NCI-H1436 treated with DMSO at 0.1 percent for 48 hours (cell line): ENCODE results near the gene TPGS2.
"Not testable (repeated sequence)": the region's sequence is repeated elsewhere in the genome, so short reads cannot be mapped to it uniquely, and the experiment has no call there.

Source experiments
- DNase-seq: peaks from one replicate; lab custom pipeline; 2025; lab: John Stamatoyannopoulos, UW

Gene TPGS2

DNA sequence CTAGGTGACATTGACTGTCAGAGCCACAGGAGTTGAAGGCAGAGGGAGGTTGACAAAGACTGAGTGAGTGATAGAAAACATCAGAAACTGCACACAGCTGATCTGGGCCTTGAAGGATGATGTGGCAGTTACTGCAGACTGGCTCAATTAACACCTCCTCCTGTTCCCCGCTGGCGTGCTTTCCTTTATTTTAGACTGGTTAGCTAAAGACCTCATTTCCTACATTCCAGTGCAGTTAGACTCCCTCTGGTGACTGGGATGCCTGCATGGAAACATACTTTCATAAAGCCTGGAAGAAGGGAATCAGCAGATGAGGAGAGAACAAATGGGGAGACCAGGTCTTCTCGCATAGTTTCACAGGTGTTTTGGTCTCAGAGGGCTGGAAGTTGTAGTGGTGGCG is 7.1 kb downstream of the TPGS2 start:
- DNase-seq: no peak

DNA sequence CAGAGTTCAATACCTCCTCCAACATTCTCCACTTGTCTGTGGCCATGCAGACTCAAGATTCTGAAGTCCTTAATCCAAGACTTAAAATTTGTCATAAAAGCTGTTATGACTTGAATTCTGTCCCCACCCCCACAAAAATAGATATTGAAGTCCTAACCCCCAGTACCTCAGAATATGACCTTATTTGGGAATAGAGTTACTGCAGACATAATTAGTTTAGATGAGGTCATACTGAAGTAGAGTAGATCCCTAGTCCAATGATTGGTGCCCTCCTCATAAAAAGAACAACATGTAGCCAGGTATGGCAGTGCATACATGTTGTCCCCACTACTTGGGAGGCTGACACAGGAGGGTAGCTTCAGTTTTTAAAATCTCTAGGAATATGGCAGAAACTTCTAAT is 9.2 kb downstream of the TPGS2 start:
- DNase-seq: no peak

DNA sequence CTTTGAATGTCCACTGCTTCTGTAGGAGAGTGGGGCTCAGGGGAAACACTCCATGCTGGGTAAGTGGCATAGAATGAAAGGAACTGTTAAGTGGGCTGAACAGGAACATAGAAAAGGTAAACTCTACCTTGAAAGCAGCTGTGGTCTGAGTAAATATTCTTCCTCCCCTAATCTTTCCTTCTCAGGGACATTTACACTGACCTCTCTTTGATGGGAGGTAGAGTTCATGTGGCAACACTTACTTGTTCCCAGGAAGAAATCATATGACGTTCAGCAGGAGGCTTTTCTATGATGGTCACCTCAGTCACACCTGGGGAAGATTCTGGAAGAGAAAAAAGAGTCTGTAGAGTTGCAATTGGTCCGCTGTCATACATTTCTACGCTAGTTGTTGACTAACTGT is 10.2 kb downstream of the TPGS2 start:
- no peak for DNase-seq

DNA sequence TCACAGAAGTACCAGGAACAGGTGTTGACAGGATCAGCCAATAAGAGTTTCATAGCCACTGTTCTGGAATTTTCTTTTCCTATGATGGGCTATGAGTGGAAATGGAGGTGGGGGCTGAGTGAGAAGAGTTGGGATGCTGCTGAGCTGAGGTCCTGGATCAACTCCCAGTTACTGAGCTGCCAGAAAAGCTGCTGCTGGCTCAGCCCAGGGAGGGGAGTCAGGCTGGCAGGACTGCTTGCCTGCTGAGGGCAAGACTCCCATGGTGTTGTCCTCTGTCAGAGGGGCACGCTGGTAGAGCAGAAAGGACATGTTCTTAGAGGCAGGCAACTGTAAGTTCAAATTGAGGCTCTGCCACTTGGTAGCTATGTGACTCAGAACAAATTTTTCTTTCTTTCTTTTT is 11.8 kb downstream of the TPGS2 start:
- no peak for DNase-seq

DNA sequence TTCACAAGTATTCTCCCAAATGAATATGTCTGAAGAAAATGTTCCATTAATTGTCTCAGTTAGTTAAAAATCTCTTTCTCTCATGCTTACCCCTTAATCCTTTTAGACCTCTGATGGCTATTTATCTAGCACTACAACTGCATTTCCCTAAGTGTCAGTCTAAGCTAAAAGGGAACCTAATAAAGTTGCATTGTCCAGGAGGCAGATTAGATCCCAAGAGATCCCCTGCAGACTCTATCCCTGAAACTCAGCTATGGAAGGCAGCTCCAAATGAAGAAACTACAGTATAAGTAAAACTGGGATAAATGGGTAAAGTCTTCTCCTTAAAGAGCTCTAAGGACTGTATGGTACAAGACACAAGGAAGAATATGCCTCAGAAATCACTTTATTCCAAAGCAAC is 12.7 kb downstream of the TPGS2 start:
- DNase-seq: not testable (repeated sequence)

DNA sequence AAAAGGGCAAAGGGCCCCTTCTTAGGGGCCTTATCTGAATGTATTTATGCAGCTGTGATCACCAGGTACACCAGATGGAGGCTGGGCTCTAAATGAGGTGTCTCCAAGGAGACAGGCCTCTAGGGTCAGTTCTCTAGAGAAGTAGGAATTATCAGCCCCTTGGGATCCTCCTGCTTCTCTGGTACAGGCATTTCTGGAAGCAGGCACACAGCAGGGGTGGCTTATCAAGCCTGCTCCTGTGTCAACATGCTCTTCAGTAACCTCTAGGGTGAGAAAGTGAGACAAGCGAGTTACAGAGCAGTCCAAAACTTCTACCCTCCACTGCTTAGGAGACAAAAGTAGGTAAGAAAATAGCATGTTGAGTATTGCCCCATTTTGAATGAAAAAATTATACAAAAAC is 13.8 kb downstream of the TPGS2 start:
- peak; percentile 37 for DNase-seq

DNA sequence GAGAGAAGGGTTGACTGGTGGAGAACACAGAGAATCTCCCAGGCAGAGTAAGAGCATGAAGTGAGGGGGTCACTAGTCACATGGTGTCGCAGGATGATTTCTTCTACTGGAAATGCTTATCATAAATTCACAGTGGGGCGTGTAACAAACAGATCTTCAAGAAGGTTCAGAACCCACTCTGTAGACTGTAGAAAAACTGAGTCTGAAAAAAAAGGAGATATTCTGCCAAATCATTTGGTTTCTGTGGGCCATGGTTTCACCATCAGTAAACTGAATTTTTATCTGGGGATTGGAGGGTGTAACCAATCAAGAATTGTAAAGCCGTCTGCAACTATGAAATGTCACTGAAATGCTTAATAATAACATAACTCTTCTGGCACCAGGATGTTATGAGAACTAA is 15.0 kb downstream of the TPGS2 start:
- DNase-seq: no peak

DNA sequence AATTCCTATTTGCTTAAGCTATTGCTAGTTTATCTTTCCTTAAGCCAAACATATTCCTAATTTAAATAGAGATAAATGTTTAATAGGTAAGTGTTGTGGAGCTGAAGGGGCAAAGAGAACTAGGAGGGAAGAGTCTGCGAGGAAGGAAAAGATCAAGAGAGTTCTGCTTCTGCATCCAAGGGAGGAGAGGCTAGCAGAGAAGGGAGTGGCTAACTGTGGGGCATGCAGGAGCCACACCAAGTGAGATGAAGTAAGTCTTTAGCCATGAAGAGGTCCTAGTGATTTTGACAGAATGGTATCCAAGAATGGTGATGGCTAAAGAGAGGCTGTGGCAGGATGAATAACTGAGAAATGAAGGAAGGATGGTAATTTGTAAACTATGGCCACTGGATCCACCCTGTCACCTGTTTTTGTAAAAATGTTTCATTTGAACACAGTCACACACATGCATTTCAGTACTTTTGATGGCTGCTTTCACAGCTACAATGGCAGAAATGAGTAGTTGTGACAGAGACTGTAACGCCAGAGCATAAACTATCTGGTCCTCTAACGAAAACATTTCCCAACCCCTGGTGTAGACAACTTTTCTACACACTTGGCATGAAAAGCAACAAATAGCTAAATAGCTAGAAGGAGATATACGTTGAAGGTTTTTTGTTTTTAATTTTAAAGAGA is 15.6 kb downstream of the TPGS2 start:
- DNase-seq: no peak

DNA sequence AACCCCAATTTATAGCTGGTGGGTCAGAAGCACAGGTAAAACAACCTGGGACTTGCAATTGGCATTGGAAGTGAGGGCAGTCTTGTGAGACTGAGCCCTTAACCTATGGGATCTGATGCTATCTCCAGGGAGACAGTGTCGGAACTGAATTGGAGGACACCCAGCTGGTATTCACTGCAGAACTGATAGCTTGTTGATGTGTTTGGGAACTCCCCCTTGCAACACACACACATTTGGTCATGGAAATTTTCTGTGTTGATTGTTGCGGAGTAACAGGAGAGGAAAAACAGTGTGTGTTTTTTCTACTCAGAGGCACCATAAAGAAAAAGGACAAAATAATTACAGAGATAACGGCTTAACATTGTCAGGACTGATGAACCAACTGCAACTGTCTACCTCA is 16.1 kb downstream of the TPGS2 start:
- DNase-seq: no peak

DNA sequence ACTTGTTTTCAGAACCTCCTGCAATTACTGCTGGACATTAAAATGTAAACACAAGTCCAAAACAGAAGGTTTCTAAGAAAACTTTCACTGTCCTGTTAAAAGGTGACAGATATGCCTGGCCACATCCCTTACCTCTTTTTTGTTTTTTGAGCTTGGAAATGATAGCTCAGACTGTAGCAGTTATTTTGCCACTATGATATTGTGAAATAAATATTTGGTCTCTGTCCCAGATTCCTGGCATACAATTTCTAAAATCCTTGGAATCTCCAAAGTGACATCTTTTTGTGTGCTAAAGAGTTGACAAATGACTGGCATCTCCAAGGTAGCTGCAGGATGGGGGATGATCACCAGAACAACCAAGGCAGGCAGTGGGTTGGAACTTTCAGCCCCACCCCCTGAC is 16.8 kb downstream of the TPGS2 start:
- DNase-seq: no peak

DNA sequence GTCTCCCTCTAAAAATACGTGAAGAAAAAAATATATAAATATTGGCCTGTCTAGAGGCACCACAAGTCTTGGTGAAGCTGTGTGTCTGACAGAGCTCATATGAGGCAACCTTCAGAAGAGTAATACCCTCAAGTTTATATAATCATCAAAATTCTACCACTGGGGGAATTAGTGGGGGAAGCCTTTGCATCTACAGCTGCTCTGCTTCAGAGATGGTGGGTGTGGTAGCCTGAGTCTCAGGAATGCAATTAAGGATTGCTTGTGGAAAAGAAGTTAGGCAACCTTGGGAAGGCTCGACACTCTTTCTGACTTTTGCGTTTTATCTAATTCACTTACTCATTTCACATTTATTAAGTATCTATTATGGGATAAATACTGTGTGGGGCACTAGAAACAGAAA is 17.4 kb downstream of the TPGS2 start:
- no peak for DNase-seq

DNA sequence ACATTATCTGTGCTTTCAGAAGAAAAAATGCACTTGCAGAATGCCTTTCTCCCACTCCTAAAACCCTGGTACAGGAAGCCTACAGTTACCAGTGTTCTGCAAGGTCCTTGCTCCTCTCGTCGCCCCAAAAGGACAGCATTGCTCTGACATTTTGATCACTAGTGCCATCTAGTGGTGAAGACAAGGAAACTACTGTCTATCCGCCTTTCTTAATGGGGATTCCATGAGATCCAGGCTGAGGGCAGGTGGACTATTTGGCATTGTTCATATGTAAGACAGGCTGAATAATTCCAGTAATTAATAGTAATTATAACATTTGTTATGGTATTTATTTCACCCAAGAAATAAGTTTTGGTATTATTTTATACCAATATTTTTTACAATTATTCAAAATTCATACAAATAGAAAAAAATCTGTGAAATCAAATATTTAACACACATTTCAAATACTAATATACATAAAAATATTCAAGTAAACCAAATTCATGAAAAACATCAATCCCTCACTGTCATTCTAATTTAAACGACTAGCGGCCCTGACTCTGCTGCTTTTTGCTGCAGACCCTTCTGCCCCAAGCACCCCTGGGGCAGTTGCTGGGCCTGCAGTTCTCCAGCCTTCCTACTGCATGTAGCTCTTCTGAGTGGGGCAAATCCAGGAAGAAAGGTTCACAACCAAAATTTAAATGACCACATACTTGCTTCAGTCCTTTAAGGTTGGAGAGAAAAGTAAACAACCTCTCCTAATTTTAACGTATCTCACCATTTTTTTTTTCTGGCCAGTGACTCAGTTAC is 19.0 kb downstream of the TPGS2 start:
- peak; percentile 36 for DNase-seq

DNA sequence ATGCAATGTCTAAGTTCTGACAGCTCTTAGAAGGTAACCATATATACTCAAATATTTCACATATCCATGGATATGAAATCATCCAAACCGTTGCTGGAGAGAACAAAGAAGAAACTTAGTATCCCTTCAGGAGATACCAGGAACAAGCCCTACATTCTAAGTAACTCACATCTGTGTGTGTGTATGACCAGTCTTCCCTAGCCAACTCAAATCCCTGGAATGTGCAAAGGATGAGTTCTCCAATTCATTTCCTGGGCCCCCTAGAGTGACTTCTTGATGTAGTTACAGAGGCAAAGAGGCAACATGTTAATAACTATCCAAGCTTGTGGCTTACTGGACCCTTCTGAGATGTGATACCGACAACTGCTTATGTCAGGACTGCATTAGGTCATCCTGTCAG is 20.1 kb downstream of the TPGS2 start:
- no peak for DNase-seq

DNA sequence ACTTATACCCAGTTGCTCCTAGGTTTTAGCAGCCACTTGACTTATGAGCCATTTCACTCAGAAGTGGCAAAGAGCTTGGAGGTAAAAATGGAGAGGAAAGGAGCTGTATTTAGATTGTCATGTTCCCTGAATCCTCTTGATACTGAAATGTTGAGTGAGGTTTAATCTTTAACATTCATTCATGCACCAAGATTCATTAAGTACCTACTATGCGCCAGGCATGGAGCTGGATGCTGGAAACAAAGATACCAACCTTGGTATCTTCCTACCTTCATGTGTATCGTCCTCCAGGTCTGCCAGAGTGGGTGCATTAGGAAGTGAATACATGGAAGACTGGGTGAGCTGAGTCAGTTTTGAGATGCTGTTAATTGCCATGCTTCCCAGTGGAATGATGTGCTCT is 23.7 kb downstream of the TPGS2 start:
- DNase-seq: no peak

DNA sequence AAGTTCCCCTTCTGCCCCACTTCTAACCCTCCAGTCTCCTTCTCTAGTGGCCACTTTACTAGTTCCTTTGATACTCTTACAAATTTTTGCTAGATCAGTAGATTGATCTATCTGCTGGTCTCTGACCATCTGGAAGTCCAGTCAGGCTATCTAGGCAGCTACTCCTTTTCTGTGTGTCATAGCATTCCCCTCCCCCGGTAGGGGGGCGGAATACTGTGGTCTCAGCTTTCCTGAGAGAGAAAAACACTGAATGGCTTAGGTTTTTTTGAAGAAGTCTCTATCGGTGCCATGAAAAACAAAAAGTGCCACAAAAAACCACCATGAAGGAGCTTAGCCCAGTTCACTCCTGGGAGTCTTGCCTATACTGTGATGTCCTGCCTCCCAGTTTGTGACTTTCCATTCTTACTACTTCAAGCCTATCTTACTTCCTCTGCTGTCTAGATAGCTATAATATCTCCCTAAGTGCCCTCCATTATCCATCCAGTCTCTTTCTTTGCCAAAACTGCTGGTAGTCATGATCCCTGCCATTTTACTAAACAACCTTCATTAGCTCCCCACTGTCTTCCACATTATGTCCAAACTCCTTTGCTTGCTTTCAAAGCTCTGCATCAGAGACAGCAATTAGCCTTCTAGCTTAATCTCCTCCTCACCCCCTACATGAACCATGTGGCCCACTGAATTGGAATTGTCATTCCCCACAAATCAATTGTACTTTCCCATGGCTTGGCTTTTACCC is 29.9 kb downstream of the TPGS2 start:
- no peak for DNase-seq

DNA sequence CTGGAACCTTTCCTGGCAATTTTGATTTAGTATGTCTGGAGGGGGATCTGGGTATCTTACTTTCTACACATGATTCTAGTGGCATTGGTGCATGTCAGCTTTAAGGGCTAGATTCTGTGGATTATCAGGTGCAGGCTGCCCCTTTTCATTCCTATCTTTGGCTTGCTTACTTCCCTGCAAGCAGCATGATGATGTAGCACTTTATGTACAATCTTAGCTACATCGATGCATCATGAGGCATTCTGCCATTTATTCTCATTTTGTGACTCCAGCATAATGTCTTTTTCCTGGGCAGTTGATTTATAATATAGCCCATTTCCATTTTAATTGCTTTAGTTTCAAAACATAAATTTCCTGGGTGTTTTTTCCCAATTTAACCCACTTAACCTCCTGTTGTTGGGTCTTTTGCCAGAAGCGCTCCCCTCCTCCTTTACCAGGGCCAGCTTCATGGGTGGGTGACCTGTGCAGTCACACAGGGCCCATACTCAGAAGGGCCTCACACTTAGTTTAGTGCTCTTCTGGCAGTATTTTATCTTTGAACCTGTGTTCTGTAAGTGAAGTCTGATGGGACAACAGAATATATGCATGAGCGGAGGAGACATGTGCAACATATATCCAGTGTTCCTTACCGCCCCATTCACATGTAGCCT is 36.0 kb downstream of the TPGS2 start:
- no peak for DNase-seq

DNA sequence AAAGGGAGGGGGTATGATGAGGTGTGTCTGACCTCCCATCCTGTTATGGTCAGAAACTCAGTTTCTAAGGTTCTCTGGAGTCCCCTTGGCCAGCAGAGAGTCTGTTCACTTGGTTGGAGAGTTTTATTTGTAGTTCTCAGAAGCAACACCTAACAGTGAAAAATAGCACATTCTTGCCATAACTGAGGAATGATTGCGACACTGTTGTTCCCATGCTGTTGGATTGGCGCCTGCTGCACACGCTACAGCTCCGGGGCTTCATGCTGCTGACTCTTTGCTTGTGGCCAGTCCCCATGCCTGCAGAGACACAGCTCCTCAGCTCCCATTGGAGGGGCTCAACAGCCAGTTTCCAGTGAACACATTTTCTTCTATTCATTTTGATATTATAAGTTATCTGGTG is 42.1 kb downstream of the TPGS2 start:
- DNase-seq: no peak

DNA sequence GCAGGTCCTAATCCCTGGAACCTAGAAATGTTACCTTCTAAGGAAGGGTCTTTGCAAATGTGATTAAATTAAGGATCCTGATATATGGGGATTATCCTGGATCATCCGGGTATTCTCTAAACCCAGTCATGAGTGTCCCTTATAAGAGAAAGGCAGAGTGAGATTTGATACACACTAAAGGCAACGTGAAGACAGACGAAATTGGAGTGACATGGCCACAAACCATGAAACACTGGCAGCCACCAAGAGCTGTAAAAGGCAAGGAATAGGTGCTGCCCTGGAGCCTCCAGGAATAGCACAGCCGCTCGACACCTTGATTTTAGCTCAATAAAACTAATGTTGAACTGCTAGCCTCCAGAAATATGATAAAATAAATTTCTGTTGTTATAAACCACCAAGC is 45.0 kb downstream of the TPGS2 start:
- no peak for DNase-seq

DNA sequence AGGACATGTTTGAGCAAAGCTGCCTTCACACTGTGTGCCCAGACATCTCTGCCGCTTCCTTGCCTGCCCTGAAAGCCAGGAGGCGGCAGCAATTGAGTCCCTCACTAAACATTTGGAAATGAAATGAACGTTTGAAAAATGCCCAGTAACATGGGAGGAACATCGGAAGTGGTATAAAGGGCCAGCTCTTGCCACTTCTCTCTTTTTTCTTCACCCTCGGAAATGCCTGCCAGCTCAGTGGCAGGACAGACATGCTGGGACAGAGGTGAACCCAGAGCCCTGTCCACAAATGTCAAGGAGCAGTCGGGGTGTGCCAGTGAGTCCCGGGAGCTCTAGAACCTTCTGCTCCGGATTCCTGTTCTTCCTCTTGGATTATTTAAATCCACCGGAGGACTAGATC is 46.1 kb downstream of the TPGS2 start:
- no peak for DNase-seq

DNA sequence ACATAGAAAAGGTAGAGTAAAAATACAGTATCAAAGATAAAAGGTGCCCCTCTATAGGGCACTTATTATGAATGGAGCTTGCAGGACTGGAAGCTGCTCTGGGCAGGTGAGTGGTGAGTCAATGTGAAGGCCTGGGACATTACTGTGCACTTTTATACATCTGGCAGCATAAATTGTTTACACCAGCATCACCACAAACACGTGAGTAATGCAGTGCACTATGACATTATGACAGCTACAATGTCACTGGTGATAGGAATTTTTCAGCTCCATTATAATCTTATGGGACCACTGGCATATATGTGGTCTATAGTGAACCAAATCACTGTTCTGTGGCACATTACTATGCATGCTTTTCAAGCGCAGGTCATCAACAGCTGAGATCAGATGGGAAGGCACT is 48.1 kb downstream of the TPGS2 start:
- DNase-seq: no peak

DNA sequence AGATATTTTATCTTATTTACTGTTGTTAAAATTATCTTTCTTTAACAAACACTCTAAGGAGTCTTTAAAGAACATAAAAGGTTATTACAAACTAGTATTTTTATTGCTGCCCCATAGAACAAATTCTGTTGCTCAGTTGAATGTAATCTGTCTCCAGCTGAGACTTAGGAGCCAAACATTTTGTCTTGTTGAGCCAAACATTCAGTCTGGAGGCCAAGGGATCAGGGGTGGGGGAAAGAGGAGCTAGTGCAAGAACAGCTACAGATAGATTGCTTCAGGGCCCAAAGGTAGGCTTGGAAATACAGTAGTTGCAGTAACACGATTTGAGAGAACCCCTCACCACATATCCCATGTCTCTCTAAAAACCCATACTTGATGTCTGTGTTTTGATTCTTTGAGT is 51.2 kb downstream of the TPGS2 start:
- no peak for DNase-seq

DNA sequence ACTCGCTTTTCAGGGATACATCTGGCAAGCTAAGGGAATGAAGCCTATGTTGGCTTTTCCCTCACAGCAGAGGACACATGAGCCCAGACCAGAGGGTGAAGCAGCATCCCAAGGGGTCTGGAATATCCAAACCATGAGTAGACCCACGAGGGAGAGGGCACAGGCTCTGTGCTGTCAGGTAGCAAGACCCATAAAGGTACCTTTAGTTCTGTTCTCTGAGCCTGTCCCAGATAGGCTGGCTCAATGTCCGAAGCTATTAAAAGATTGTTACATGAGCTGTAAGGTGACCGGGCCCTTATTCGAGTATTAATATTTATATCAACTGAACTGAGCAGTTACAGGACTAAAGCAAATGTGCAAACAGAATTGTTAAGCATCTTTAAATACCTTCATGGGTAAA is 52.2 kb downstream of the TPGS2 start:
- DNase-seq: no peak

DNA sequence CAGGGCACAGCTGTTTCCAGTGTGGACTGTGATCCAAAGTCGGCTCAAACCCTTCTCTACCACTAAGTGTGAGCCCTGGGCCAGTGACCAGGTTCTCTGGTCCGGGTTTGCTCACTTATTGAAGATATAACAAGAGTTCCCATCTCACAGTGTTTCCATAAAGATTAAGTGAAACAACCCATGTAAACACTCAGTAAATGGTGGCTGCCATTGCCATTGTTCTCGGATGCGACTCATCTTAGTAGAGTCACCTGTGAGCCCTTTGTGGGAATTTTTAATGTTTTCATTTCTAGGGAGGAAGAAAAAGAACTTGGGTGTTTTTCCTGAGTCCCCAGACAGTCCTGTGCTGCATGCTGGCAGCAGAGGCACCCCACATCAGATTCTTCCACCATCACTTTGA is 53.4 kb downstream of the TPGS2 start:
- no peak for DNase-seq
